ENCODE data around the gene ADH5. TPM values are rescaled to one million over a fixed set of nuclear protein-coding genes. Genes with fewer than 3 reads are reported as not detected.
"Not testable (repeated sequence)": the region's sequence is repeated elsewhere in the genome, so short reads cannot be mapped to it uniquely, and the experiment has no call there.

Gene ADH5
- total and polyA plus RNA-seq, 10 of the 15 experiments (the other 5 are each of a cell fraction or from before 2014, with no cell fraction given), result 48.5 to 159 (median 95.3) TPM

- FAIRE-seq (no peak), ATAC-seq (no peak), DNase-seq (ENCODE audit: low read depth, low spot score) (no peak)
- Histone ChIP-seq H3K79me2 (ENCODE audit: control insufficient read depth, insufficient read depth, low read length) (no peaks in the 10 kb centered on the region), H4K20me1 (ENCODE audit: control insufficient read depth, insufficient read depth) (no peaks in the 10 kb centered on the region), H3K27me3 (replicated peaks in 1 of 2; ENCODE audit: control insufficient read depth in 2 of 2, insufficient read depth in 2 of 2, low read length in 1 of 2) (no peaks in the 10 kb centered on the region), H2AFZ (ENCODE audit: control insufficient read depth, low read depth, low read length) (no peak overlapping the region), H3K9ac (ENCODE audit: control insufficient read depth, insufficient read depth, low read length) (no peak overlapping the region), H3K4me3 (no peak overlapping the region), H3K9me3 (replicated peaks; ENCODE audit: control insufficient read depth, insufficient read depth, low read length) (no peaks in the 10 kb centered on the region), H3K4me1 (ENCODE audit: control insufficient read depth, insufficient read depth, low read length) (no peaks in the 10 kb centered on the region), H3K4me2 (ENCODE audit: control insufficient read depth, insufficient read depth) (no peak overlapping the region), H3K27ac (ENCODE audit: control insufficient read depth, insufficient read depth) (no peak overlapping the region), H3K36me3 (ENCODE audit: control insufficient read depth in 2 of 2, insufficient read depth in 2 of 2, low read length in 1 of 2) (no peaks in the 10 kb centered on the region)
- in situ Hi-C loops (cut with MboI), result loop anchor here (25.0 kb wide), 1 partner anchor 838 kb away; the partner anchor contains the start of gene DNAJB14
- intact Hi-C loops (cut with micrococcal nuclease; ENCODE audit: unreplicated experiment), result no loop called here
- CTCF ChIA-PET, result interaction anchor here (0.6 kb wide), 1 partner anchor 104 kb away, joined by 3 read pairs; the partner anchor contains the start of gene METAP1
- SMC1A ChIA-PET (ENCODE audit: uncharacterized antibody, unreplicated experiment), result no interaction called here
- TF ChIP-seq HDGF (IDR thresholded peaks at IDR 0.05) (no peak), POLR2AphosphoS2 (IDR thresholded peaks at IDR 0.05; ENCODE audit: low read depth, low read length) (no peak), MYC (IDR thresholded peaks at IDR 0.05; ENCODE audit: insufficient read depth, insufficient read length, insufficient replicate concordance, low read length, severe bottlenecking) (no peak)
- no TSS peak for BruUV-seq (replicated peaks)
- POLR2A ChIA-PET, result no interaction called here
- RAD21 ChIA-PET (ENCODE audit: unreplicated experiment), result no interaction called here
- WGBS (ENCODE audit: insufficient coverage, insufficient replicate concordance, low lambda C conversion rate, missing lambda C conversion rate), result 39% methylated on average over 12 of the region's 12 CpGs
These were observed 10.7 kb upstream of the ADH5 start for GRCh38 chr4:99099311-99099710.

GRCh38 chr4:99091841-99092240, 3.3 kb upstream of the ADH5 start:
- ChIA-PET CTCF (interaction anchor here (1.1 kb wide), 1 partner anchor 312 kb away, joined by 5 read pairs; no protein-coding TSS in a partner anchor), SMC1A (ENCODE audit: uncharacterized antibody, unreplicated experiment) (interaction anchor here (1.3 kb wide), 1 partner anchor 313 kb away, joined by 6 read pairs; no protein-coding TSS in a partner anchor)
- POLR2A ChIA-PET; BruUV-seq (replicated peaks); H3K36me3 ChIP-seq (ENCODE audit: control insufficient read depth in 2 of 2, insufficient read depth in 2 of 2, low read length in 1 of 2); intact Hi-C loops (cut with micrococcal nuclease; ENCODE audit: unreplicated experiment); H4K20me1 ChIP-seq (ENCODE audit: control insufficient read depth, insufficient read depth); H3K4me3 ChIP-seq; DNase-seq (ENCODE audit: low read depth, low spot score); H3K9me3 ChIP-seq (replicated peaks; ENCODE audit: control insufficient read depth, insufficient read depth, low read length); H3K27ac ChIP-seq (ENCODE audit: control insufficient read depth, insufficient read depth); H3K9ac ChIP-seq (ENCODE audit: control insufficient read depth, insufficient read depth, low read length); RAD21 ChIA-PET (ENCODE audit: unreplicated experiment); H3K27me3 ChIP-seq (replicated peaks in 1 of 2; ENCODE audit: control insufficient read depth in 2 of 2, insufficient read depth in 2 of 2, low read length in 1 of 2); H3K4me2 ChIP-seq (ENCODE audit: control insufficient read depth, insufficient read depth); FAIRE-seq; H2AFZ ChIP-seq (ENCODE audit: control insufficient read depth, low read depth, low read length); ATAC-seq; H3K4me1 ChIP-seq (ENCODE audit: control insufficient read depth, insufficient read depth, low read length): not testable (repeated sequence)
- peaks cover 22% of the 10 kb centered on the region for H3K79me2 ChIP-seq (ENCODE audit: control insufficient read depth, insufficient read depth, low read length)
- in situ Hi-C loops (cut with MboI), result loop anchor here (25.0 kb wide), 1 partner anchor 845 kb away; the partner anchor contains the start of gene DNAJB14
- WGBS (ENCODE audit: insufficient coverage, insufficient replicate concordance, low lambda C conversion rate, missing lambda C conversion rate), result 100% methylated on average over 2 of the region's 2 CpGs

Data from GM12878 (cell line).